RKO (cell line): ENCODE data around the gene SDR42E2.
"Not testable (repeated sequence)": the region's sequence is repeated elsewhere in the genome, so short reads cannot be mapped to it uniquely, and the experiment has no call there.

Experiments
- DNase-seq: peaks from one replicate; pipeline ENCODE4 v3.0.0-alpha.2; 2016; ENCODE audit warnings: low spot score

The SDR42E2 gene

DNA sequence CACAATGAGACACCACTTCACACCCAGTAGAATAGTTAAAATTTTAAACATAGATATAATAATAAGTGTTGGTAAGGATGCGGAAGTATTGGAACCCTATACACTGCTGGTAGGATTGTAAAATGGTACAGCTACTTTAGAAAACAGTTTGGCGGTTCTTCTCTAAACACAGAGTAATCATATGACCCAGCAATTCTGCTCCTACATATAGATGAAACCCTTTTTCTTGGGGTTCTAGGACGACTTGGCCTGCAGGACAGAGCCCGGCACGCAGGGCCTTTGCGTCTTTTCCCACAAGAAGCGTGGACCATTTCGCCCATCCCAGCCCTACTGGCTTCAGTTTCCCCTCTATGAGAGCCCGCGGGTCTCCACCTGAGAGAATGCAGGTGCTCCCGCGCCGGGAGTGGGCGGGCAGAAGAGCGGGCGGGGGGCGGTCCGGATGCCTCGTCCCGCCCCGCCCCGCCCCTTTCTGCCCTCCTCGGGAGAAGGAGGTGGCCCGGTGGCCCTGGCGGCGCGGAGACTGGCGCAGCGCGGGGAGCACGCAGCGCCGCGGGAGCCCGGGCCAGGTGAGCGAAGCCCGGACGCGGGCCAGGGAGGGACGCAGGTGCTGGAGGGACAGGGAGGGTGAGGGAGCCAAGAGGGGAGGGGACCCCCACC, at the start of gene SDR42E2:
Gene SDR42E2 (plus strand): TSS at position 508 of the 657 bp plus-strand sequence. CDS start 3,077 bp downstream, outside the sequence.
- no peak for DNase-seq

GRCh38 chr16:22116095-22116700, 46.1 kb upstream of the SDR42E2 start:
- no peak for DNase-seq

DNA sequence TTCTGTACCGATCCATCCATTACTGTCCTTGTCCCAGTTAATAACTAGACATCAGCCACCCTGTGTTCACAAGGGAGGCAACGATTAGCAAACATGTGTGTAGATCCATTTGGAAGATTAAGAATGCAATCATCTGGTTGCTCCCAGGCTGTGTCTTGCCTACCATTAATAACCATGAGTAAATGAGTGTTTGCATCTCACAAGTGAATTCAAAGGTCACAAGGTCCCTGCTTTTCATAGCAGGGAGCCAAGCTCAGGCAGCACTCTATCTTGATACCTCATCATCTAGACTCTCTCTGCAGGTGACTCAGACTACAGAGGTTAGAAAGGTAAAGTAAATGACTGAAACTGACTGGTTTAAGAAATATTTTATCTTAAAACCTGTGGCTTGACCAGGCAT, 44.7 kb upstream of the SDR42E2 start:
- DNase-seq: no peak

GRCh38 chr16:22120440-22120839, 41.9 kb upstream of the SDR42E2 start:
- no peak for DNase-seq

GRCh38 chr16:22122239-22122638, 40.1 kb upstream of the SDR42E2 start:
- no peak for DNase-seq

DNA sequence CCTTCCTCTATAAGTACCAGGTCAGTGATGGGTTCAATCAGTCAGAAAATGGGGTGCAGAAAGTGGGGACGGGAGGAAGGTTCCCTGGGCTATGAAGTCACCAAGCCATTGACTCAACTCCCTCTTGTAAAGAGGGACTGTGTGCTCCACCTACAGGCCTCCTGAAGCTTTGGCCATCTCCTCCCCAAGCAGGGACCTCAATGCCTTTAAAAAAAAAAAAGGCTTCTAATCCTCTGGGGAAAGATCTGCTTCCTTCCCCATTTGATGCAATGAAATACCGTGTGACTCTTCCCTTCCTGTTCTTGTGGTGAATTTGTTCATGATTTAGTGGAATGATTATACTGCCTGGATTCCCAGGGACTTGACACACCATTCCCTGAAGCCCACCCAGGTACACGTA, 39.2 kb upstream of the SDR42E2 start:
- peak; percentile 37 for DNase-seq

GRCh38 chr16:22123759-22124490, 38.4 kb upstream of the SDR42E2 start:
- DNase-seq: no peak

DNA sequence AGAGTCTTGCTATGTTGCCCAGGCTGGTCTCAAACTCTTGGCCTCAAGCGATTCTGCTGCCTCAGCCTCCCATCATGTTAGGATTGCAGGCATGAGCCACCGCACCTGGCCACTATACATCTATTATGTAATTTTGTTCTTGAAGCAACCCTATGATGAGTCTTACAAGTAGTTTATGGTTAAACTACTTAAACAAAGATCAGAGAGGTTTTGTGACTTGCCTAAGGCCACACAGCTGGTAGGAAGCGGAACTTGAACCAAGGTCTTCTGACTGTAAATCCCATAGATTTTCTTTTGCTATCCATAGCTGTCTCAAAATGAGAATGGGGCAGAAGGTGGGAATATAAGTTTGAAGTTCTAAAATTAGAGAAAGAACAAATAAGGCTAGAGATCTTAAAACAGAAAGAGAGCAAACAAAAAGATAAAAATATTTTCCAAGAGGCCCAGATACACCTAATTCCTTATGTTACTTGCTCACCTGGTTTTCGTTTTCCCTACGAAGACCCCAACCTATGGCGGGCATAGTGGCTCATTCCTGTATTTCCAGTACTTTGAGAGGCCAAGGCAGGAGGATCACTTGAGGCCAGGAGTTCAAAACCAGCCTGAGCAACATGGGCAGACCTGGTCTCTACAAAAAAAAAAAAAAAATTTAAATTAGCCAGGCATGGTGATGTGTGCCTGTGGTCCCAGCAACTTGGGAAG, 37.6 kb upstream of the SDR42E2 start:
- DNase-seq: no peak

DNA sequence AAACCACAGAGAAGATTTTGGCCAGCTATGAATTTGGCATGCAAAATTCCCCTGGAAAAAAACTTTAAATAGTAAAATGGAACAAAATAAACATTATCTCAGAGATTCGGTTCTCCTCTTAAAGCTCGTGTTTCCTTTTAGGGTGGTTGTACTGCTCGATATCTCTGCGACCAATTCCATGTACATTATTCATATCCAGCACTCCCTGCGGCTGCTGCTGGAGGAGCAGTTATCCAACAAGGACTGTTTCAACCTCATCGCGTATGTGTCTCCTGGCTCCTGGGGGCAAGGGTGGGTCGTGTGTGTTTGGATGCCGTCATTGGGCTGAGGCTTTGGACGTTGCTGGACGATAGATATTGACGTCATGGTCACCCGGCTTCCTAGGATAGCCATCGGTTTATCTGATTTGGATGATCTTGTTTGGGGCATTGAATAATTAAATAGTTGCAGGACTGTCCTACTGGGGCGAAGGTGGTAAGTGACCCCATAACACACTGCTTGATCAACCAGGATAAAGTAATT, 36.2 kb upstream of the SDR42E2 start:
- no peak for DNase-seq

DNA sequence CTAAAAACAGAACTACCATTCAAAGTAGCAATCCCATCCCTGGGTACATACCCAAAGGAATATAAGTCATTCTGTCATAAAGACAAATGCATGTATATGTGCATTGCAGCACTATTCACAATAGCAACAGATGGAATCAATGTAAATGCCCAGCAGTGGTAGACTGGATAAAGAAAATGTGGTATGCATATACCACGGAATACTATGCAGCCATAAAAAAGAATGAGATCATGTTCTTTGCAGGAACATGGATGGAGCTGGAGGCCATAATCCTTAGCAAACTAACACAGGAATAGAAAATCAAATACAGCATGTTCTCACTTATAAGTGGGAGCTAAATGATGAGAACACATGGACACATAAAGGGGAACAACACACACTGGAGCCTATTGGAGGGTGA, 33.8 kb upstream of the SDR42E2 start:
- DNase-seq: not testable (repeated sequence)

- DNase-seq: no peak
Measured at GRCh38 chr16:22130528-22130927, 31.8 kb upstream of the SDR42E2 start.

DNA sequence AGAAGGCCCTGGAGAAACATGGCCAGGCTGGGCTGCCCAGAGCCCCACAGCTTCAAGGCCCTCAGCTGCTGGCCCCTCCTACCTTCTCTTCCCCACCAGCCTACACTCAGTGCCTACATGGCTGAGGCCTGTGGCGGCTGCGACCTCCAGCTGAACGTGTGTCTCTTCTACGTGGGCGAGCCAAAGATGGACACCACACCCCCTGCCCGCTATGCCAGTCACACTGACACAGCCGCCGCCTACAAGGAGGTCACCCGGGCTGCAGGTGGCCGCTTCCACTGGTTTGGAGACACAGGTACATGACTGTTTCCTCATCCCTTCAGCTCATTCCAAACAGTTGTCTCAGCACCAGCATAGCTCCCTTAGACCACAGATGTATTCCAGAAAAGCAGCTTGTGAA, 29.5 kb upstream of the SDR42E2 start:
- DNase-seq: no peak

GRCh38 chr16:22138482-22138881, 23.8 kb upstream of the SDR42E2 start:
- DNase-seq: no peak

DNA sequence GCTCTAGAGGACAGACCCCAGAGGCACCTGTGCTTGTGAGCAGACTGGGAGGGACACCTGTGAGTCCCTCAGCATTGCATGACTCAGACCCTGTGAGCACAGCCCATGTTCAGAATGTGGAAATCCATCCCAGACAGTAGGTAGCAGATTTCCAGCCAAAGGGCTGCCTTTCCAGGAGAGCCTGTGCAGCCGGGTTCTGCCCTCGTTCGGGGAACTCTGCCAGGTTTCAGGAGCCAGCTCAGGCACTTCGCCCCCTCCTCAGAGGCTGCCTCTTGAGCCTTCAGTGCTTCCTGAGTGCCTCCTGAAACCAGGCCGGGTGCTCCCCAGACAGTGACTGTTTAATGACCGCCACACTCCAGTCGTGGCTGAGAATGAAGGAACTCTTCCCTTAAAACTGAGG, 23.3 kb upstream of the SDR42E2 start:
- DNase-seq: no peak

- no peak for DNase-seq
Measured at GRCh38 chr16:22139732-22140131, 22.6 kb upstream of the SDR42E2 start.

GRCh38 chr16:22141767-22142166, 20.5 kb upstream of the SDR42E2 start:
- DNase-seq: peak; percentile 37

GRCh38 chr16:22144520-22144919, 17.8 kb upstream of the SDR42E2 start:
- DNase-seq: no peak

- DNase-seq: no peak
Measured at GRCh38 chr16:22147853-22148252, 14.5 kb upstream of the SDR42E2 start.

- DNase-seq: no peak
Measured at GRCh38 chr16:22151246-22151998, 10.9 kb upstream of the SDR42E2 start.

GRCh38 chr16:22152316-22152715, 10.0 kb upstream of the SDR42E2 start:
- DNase-seq: no peak

DNA sequence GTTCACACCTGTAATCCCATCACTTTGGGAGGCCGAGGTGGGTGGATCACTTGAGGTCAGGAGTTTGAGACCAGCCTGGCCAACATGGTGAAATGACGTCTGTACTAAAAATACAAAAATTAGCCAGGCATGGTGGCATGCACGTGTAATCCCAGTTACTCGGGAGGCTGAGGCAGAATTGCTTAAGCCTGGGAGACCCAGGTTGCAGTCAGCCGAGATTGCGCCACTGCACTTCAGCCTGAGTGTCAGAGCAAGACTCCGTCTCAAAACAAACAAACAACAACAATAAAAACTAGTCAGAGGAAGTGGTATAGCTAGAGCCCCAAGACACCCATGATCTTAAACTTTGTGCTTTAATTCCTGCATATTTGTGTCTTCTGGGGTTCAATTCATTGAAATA, 9.2 kb upstream of the SDR42E2 start:
- DNase-seq: not testable (repeated sequence)

DNA sequence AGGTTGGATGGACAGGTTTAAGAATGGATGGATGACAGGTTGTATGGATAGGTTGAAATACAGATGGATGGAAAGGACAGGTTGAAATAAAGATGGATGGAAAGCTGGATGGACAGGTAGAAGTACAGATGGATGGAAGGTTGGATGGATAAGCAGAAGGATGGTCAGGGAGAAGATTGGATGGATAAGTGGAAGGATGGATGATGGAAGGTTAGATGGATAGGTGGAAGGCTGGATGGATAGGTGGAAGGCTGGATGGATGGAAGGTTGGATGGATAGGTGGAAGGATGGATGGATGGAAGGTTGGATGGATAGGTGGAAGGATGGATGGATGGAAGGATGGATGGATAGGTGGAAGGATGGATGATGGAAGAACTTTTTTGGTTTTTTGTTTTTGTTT, 905 bp upstream of the SDR42E2 start:
- no peak for DNase-seq
